WTC11 (cell line): ENCODE data around the gene TFF3. TPM values are rescaled to one million over a fixed set of nuclear protein-coding genes. Genes with fewer than 3 reads are reported as not detected.

Experiments used
- ATAC-seq: fragments of 200-7000 bp; cut with Tn5 transposase; 2 replicates; pipeline ENCODE4 v1.10.0; 2021; ENCODE audit warnings: mild to moderate bottlenecking, moderate library complexity
- CTCF ChIA-PET: fragments of 300-600 bp; sonication (Branson Sonifier 250); formaldehyde crosslinking; loops from one replicate; lab custom pipeline; 2021; ENCODE audit warnings: antibody characterized with exemption; lab: Charles Lee
- POLR2A ChIA-PET: fragments of 350-600 bp; sonication (Branson Sonifier 250); formaldehyde crosslinking; loops from one replicate; lab custom pipeline; 2021; ENCODE audit warnings: antibody characterized with exemption; lab: Charles Lee
- DNase-seq: peaks from one replicate; pipeline ENCODE4 v3.0.0; 2021; ENCODE audit warnings: low spot score
- H3K27ac Mint-ChIP-seq: 2 replicates; pipeline ENCODE4 v1.8.0; 2021; ENCODE audit warnings: mixed read lengths
- H3K27me3 Mint-ChIP-seq: 2 replicates; pipeline ENCODE4 v1.8.0; 2021; ENCODE audit warnings: low read depth, mild to moderate bottlenecking, moderate library complexity, mixed read lengths
- H3K36me3 Mint-ChIP-seq: 2 replicates; pipeline ENCODE4 v1.8.0; 2021; ENCODE audit warnings: mixed read lengths
- H3K4me1 Mint-ChIP-seq: 2 replicates; pipeline ENCODE4 v1.8.0; 2022; ENCODE audit warnings: mixed read lengths
- H3K4me3 Mint-ChIP-seq: 2 replicates; pipeline ENCODE4 v1.8.0; 2021; ENCODE audit warnings: mild to moderate bottlenecking, moderate library complexity, mixed read lengths
- H3K9me3 Mint-ChIP-seq: 2 replicates; pipeline ENCODE4 v1.8.0; 2021; ENCODE audit warnings: mixed read lengths
- CREM ChIP-seq: sonication (generic); formaldehyde crosslinking; IDR thresholded peaks from 2 replicates; pipeline ENCODE4 v1.8.1; 2022; ENCODE audit warnings: mild to moderate bottlenecking, missing genetic modification reagents, moderate library complexity
- ELF4 ChIP-seq: sonication (generic); formaldehyde crosslinking; IDR thresholded peaks from 2 replicates; pipeline ENCODE4 v1.8.1; 2022; ENCODE audit warnings: low read depth, mild to moderate bottlenecking, moderate library complexity, missing genetic modification reagents
- ESRRA ChIP-seq: sonication (generic); formaldehyde crosslinking; IDR thresholded peaks from 2 replicates; pipeline ENCODE4 v1.8.1; 2022; ENCODE audit warnings: mild to moderate bottlenecking, missing genetic modification reagents, borderline replicate concordance
- FOXK1 ChIP-seq: sonication (generic); formaldehyde crosslinking; IDR thresholded peaks from 2 replicates; pipeline ENCODE4 v1.8.0; 2022; ENCODE audit warnings: mild to moderate bottlenecking, moderate library complexity, missing genetic modification reagents
- NR2C2 ChIP-seq: sonication (generic); formaldehyde crosslinking; IDR thresholded peaks from 2 replicates; pipeline ENCODE4 v1.8.0; 2022; ENCODE audit warnings: mild to moderate bottlenecking, missing genetic modification reagents
- PRRX2 ChIP-seq: fragments of 250-450 bp; sonication (Bioruptor Pico); IDR thresholded peaks from 2 replicates; pipeline ENCODE4 v1.8.0; 2021; ENCODE audit warnings: mild to moderate bottlenecking
- SMAD3 ChIP-seq: sonication (generic); formaldehyde crosslinking; IDR thresholded peaks from 2 replicates; pipeline ENCODE4 v1.8.0; 2022; ENCODE audit warnings: missing genetic modification reagents, mild to moderate bottlenecking, borderline replicate concordance
- SOX15 ChIP-seq: fragments of 250-450 bp; sonication (Bioruptor Pico); IDR thresholded peaks from 2 replicates; pipeline ENCODE4 v1.9.0; 2021; ENCODE audit warnings: mild to moderate bottlenecking
- TP53 ChIP-seq: sonication (generic); formaldehyde crosslinking; IDR thresholded peaks from 2 replicates; pipeline ENCODE4 v1.8.1; 2023; ENCODE audit warnings: mild to moderate bottlenecking, missing genetic modification reagents
- ZNF138 ChIP-seq: sonication (generic); formaldehyde crosslinking; conservative IDR thresholded peaks from 2 replicates; pipeline ENCODE4 v1.8.1; 2022; ENCODE audit warnings: mild to moderate bottlenecking, moderate library complexity, missing genetic modification reagents
- ZNF232 ChIP-seq: sonication (generic); formaldehyde crosslinking; IDR thresholded peaks from 2 replicates; pipeline ENCODE4 v1.8.0; 2022; ENCODE audit warnings: mild to moderate bottlenecking, missing genetic modification reagents
- total RNA-seq: library from RNA; stranded (reverse); gene quantifications from 3 replicates; pipeline ENCODE4 v1.2.3, GENCODE V29; 2021
- TF ChIP-seq, protein P1 (sequence below): sonication (generic); formaldehyde crosslinking; IDR thresholded peaks from 2 replicates; pipeline ENCODE4 v1.8.1; 2022; ENCODE audit warnings: mild to moderate bottlenecking, moderate library complexity, missing genetic modification reagents
- TF ChIP-seq, protein P2 (sequence below): sonication (generic); formaldehyde crosslinking; IDR thresholded peaks from 2 replicates; pipeline ENCODE4 v1.8.1; 2023; ENCODE audit warnings: mild to moderate bottlenecking, missing genetic modification reagents
- TF ChIP-seq, protein P3 (sequence below): sonication (generic); formaldehyde crosslinking; IDR thresholded peaks from 2 replicates; pipeline ENCODE4 v1.8.0; 2022; ENCODE audit warnings: mild to moderate bottlenecking, missing genetic modification reagents
- TF ChIP-seq, protein P4 (sequence below): fragments of 250-450 bp; sonication (Bioruptor Pico); IDR thresholded peaks from 2 replicates; pipeline ENCODE4 v1.9.0; 2021; ENCODE audit warnings: mild to moderate bottlenecking, borderline replicate concordance
- TF ChIP-seq, protein P5 (sequence below): sonication (generic); formaldehyde crosslinking; IDR thresholded peaks from 2 replicates; pipeline ENCODE4 v1.8.1; 2023; ENCODE audit warnings: mild to moderate bottlenecking, moderate library complexity, missing genetic modification reagents
- TF ChIP-seq, protein P6 (sequence below): fragments of 200-600 bp; IDR thresholded peaks from 2 replicates; pipeline ENCODE4 v1.8.0; 2022; ENCODE audit warnings: antibody characterized with exemption

Gene TFF3
- total RNA-seq, 1 experiment from 2014 or later = 4.2 TPM

DNA sequence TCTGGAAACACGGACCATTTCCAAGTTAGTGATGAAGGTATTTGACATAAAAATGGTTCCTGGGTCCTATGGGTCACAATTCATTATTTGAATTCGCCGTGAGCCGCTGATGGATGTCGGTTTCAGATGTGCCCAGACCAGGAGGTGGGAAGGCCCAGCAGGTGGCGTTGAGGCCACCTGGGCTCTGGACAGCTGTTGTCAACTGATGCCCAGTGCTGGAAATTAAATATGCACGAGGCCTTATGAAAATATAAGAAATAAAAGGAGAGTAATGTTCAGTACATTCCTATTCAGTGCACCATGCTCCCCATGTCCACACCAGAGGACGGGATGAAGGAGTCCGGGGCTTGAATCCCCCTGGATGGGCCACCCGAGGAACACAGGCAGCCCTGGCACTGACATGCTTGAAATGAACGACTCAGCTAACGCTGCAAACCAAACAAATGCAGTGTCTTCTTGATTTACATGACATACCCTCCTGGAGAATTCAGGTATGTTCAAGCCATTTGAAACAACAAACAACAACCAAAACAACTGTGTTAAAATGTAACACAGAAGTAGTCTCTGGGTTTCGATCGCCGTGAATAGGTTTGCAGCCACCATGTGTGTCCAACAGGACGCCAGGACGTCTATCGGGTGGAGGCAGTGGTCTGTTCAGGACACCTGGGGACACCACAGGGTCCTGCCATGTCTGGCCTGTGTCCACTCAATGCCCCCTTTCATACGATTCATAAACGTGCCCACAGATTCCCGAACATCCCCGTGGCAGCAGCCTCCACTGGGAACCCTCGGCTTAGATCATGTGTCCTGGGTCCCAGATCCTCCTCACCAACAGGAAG lies 6.1 kb downstream of the TFF3 start:
- no peaks in the 10 kb centered on the region for H3K9me3 Mint-ChIP-seq
- H3K27ac Mint-ChIP-seq = no peak overlapping the region
- ChIA-PET POLR2A (interaction anchor here (0.6 kb wide), 1 partner anchor 70 kb away, joined by 3 read pairs; no protein-coding TSS in a partner anchor), CTCF (interaction anchor here (0.6 to 11.5 kb wide), 76 partner anchors 8 to 826 kb away, joined by 3 to 165 read pairs (median 5); partner anchors contain the start of gene TFF1)
- H3K27me3 Mint-ChIP-seq = peaks cover 6% of the 10 kb centered on the region
- peaks cover 27% of the 10 kb centered on the region for H3K4me1 Mint-ChIP-seq
- no peak for DNase-seq
- H3K36me3 Mint-ChIP-seq = no peaks in the 10 kb centered on the region
- TF ChIP-seq, protein P1, sequence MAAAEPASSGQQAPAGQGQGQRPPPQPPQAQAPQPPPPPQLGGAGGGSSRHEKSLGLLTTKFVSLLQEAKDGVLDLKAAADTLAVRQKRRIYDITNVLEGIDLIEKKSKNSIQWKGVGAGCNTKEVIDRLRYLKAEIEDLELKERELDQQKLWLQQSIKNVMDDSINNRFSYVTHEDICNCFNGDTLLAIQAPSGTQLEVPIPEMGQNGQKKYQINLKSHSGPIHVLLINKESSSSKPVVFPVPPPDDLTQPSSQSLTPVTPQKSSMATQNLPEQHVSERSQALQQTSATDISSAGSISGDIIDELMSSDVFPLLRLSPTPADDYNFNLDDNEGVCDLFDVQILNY (CRISPR knock-in tag) = no peak
- TF ChIP-seq ESRRA (CRISPR knock-in tag) (no peak), NR2C2 (CRISPR knock-in tag) (no peak), TP53 (CRISPR knock-in tag) (no peak), SMAD3 (CRISPR knock-in tag) (no peak), ZNF232 (CRISPR knock-in tag) (no peak), ELF4 (CRISPR knock-in tag) (no peak), CREM (no peak)
- TF ChIP-seq, protein P2, sequence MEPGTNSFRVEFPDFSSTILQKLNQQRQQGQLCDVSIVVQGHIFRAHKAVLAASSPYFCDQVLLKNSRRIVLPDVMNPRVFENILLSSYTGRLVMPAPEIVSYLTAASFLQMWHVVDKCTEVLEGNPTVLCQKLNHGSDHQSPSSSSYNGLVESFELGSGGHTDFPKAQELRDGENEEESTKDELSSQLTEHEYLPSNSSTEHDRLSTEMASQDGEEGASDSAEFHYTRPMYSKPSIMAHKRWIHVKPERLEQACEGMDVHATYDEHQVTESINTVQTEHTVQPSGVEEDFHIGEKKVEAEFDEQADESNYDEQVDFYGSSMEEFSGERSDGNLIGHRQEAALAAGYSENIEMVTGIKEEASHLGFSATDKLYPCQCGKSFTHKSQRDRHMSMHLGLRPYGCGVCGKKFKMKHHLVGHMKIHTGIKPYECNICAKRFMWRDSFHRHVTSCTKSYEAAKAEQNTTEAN = no peak
- TF ChIP-seq, protein P3, sequence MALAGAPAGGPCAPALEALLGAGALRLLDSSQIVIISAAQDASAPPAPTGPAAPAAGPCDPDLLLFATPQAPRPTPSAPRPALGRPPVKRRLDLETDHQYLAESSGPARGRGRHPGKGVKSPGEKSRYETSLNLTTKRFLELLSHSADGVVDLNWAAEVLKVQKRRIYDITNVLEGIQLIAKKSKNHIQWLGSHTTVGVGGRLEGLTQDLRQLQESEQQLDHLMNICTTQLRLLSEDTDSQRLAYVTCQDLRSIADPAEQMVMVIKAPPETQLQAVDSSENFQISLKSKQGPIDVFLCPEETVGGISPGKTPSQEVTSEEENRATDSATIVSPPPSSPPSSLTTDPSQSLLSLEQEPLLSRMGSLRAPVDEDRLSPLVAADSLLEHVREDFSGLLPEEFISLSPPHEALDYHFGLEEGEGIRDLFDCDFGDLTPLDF (CRISPR knock-in tag) = no peak
- TF ChIP-seq, protein P4, sequence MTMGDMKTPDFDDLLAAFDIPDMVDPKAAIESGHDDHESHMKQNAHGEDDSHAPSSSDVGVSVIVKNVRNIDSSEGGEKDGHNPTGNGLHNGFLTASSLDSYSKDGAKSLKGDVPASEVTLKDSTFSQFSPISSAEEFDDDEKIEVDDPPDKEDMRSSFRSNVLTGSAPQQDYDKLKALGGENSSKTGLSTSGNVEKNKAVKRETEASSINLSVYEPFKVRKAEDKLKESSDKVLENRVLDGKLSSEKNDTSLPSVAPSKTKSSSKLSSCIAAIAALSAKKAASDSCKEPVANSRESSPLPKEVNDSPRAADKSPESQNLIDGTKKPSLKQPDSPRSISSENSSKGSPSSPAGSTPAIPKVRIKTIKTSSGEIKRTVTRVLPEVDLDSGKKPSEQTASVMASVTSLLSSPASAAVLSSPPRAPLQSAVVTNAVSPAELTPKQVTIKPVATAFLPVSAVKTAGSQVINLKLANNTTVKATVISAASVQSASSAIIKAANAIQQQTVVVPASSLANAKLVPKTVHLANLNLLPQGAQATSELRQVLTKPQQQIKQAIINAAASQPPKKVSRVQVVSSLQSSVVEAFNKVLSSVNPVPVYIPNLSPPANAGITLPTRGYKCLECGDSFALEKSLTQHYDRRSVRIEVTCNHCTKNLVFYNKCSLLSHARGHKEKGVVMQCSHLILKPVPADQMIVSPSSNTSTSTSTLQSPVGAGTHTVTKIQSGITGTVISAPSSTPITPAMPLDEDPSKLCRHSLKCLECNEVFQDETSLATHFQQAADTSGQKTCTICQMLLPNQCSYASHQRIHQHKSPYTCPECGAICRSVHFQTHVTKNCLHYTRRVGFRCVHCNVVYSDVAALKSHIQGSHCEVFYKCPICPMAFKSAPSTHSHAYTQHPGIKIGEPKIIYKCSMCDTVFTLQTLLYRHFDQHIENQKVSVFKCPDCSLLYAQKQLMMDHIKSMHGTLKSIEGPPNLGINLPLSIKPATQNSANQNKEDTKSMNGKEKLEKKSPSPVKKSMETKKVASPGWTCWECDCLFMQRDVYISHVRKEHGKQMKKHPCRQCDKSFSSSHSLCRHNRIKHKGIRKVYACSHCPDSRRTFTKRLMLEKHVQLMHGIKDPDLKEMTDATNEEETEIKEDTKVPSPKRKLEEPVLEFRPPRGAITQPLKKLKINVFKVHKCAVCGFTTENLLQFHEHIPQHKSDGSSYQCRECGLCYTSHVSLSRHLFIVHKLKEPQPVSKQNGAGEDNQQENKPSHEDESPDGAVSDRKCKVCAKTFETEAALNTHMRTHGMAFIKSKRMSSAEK (CRISPR knock-in tag) = no peak
- TF ChIP-seq, protein P5, sequence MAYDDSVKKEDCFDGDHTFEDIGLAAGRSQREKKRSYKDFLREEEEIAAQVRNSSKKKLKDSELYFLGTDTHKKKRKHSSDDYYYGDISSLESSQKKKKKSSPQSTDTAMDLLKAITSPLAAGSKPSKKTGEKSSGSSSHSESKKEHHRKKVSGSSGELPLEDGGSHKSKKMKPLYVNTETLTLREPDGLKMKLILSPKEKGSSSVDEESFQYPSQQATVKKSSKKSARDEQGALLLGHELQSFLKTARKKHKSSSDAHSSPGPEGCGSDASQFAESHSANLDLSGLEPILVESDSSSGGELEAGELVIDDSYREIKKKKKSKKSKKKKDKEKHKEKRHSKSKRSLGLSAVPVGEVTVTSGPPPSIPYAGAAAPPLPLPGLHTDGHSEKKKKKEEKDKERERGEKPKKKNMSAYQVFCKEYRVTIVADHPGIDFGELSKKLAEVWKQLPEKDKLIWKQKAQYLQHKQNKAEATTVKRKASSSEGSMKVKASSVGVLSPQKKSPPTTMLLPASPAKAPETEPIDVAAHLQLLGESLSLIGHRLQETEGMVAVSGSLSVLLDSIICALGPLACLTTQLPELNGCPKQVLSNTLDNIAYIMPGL = no peak
- peak overlapping the region; percentile 55; the same call in 1 of the 2 replicates for H3K4me3 Mint-ChIP-seq
- peak; percentile 8; the same call in 1 of the 2 replicates for ATAC-seq

DNA sequence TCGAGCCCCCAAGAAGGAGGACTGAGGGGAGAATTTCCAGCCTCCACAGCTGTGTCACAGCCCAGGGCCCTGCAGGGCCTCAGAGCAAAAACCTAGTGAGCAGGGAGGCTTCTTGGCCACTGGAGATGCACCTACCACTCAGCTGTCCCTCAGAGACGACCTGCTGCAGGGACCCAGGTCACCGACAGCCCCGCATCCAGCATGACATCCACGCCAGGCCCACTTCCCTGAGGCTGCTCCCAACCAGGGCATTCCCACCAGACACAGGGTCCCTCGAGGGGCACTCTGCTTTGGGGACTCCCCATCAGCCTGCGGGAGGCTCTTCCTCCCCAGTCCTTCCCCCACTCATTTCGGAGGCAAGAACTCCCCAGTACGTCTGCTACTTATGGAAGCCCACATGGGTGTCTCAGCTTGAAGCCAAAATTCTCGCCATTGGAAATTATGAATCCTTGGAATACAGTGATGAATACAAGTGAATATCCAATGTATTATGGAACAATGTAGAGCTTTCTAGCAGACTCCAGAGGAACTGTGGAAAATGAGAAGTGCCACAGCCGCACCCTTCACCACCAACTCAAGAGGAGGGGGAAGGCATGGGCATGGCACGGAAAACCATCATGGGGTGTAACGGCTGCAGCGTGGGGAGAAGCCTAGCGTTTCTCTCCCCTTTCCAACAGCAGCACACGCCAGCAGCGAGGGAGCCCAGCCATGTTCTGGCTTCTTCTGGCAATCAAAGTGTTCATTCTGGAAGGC lies 6.9 kb downstream of the TFF3 start:
- POLR2A ChIA-PET = no interaction called here
- H3K4me3 Mint-ChIP-seq = no peak overlapping the region
- peaks cover 20% of the 10 kb centered on the region for H3K4me1 Mint-ChIP-seq
- H3K9me3 Mint-ChIP-seq = no peaks in the 10 kb centered on the region
- H3K36me3 Mint-ChIP-seq = no peaks in the 10 kb centered on the region
- CTCF ChIA-PET = interaction anchor here (0.6 to 1.8 kb wide), 4 partner anchors 30 to 246 kb away, joined by 3 to 20 read pairs (median 6); no protein-coding TSS in a partner anchor
- ATAC-seq (no peak), DNase-seq (no peak)
- H3K27me3 Mint-ChIP-seq = peaks cover 6% of the 10 kb centered on the region
- H3K27ac Mint-ChIP-seq = no peak overlapping the region
- TF ChIP-seq, protein P3 (CRISPR knock-in tag) = no peak
- no peak for TF ChIP-seq FOXK1 (CRISPR knock-in tag)
- TF ChIP-seq CREM = no peak
- TF ChIP-seq, protein P6, sequence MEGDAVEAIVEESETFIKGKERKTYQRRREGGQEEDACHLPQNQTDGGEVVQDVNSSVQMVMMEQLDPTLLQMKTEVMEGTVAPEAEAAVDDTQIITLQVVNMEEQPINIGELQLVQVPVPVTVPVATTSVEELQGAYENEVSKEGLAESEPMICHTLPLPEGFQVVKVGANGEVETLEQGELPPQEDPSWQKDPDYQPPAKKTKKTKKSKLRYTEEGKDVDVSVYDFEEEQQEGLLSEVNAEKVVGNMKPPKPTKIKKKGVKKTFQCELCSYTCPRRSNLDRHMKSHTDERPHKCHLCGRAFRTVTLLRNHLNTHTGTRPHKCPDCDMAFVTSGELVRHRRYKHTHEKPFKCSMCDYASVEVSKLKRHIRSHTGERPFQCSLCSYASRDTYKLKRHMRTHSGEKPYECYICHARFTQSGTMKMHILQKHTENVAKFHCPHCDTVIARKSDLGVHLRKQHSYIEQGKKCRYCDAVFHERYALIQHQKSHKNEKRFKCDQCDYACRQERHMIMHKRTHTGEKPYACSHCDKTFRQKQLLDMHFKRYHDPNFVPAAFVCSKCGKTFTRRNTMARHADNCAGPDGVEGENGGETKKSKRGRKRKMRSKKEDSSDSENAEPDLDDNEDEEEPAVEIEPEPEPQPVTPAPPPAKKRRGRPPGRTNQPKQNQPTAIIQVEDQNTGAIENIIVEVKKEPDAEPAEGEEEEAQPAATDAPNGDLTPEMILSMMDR = no peak
- no peak for TF ChIP-seq ZNF138 (CRISPR knock-in tag)
- TF ChIP-seq SOX15 = no peak
- no peak for TF ChIP-seq PRRX2 (CRISPR knock-in tag)
- TF ChIP-seq, protein P2 = no peak
